Adrenal gland (tissue), 12 donors: ENCODE data around the gene BABAM2. TPM values are rescaled to one million over a fixed set of nuclear protein-coding genes. Genes with fewer than 3 reads are reported as not detected.

Experiments
- DNase-seq, 7 donors: peaks; one replicate each; pipeline ENCODE4 v3.0.0-alpha.2; 2019 to 2020
- H3K27ac ChIP-seq, 5 donors: fragments of 200-600 bp; sonication (generic) in 4 of 5; 1 replicate in 3 of 5; 2 replicates in 2 of 5; pipeline versions ENCODE4 v1.5.1 to v1.8.0; 2016 to 2020; ENCODE audit warnings: mild to moderate bottlenecking in 1 of 5
- H3K27me3 ChIP-seq: fragments of 200-600 bp; 2 replicates; pipeline ENCODE4 v1.8.0; 2021
- H3K36me3 ChIP-seq, 2 donors: fragments of 200-600 bp; replicated peaks in 1 of 2; 1 replicate in 1 of 2; 2 replicates in 1 of 2; pipeline versions ENCODE4 v1.5.1 to v1.8.0; 2018 to 2022
- H3K4me1 ChIP-seq, 2 donors: fragments of 200-600 bp; replicated peaks in 1 of 2; 1 replicate in 1 of 2; 2 replicates in 1 of 2; pipeline versions ENCODE4 v1.5.1 to v1.8.0; 2018 to 2021
- H3K4me3 ChIP-seq, 4 donors: fragments of 200-600 bp; sonication (generic) in 3 of 4; one replicate each; pipeline ENCODE4 v1.5.1; 2016 to 2018
- H3K9me3 ChIP-seq, 3 donors: fragments of 200-600 bp; sonication (generic) in 1 of 3; replicated peaks in 1 of 3; 1 replicate in 2 of 3; 2 replicates in 1 of 3; pipeline versions ENCODE4 v1.5.1 to v1.8.0; 2016 to 2021
- POLR2A ChIP-seq, 2 donors: fragments of 450-650 bp; IDR thresholded peaks; one replicate each; pipeline ENCODE4 v1.6.1; 2017; ENCODE audit warnings: antibody characterized with exemption in 2 of 2, mild to moderate bottlenecking in 2 of 2, moderate library complexity in 1 of 2
- whole genome bisulfite sequencing, 4 donors: extraction: QIAGEN DNeasy Blood & Tissue Kit in 2 of 4; methylation state at CpG; one replicate each; pipeline versions ENCODE4 v1.1.5 to v1.1.7; 2013 to 2017; 5-methylcytosine and 5-hydroxymethylcytosine counted together
- intact Hi-C, 2 donors: fragments of 100-400 bp; cut with DNase I; formaldehyde crosslinking; loops; one replicate each; pipeline versions ENCODE4 v1.14.1 to v1.15.0; 2022 to 2023
- polyA plus RNA-seq, 3 donors: library from polyadenylated mRNA; stranded (reverse); fragments of 200-250 nt in 2 of 3; fragments of 350-450 nt in 1 of 3; fragmentation: Illumina TruSeq in 1 of 3; extraction: RNeasy Lipid Tissue Mini Kit (QIAGEN cat#74804) in 1 of 3; gene quantifications; one replicate each; pipeline ENCODE4 v1.2.3, GENCODE V29; 2013 to 2014
- total RNA-seq, 9 donors: library from RNA; depleted of rRNA in 4 of 9; stranded (reverse); fragments of >200 nt in 4 of 9; fragments of 120-200 nt in 1 of 9; fragmentation: NEBNext Ultra II Directional in 1 of 9; extraction: Animal tissue kit (Norgen Biotek cat#: 25700) in 1 of 9; gene quantifications; one replicate each; pipeline versions ENCODE4 v1.1.0 to v1.2.4, GENCODE V29; 2013 to 2023
- TF ChIP-seq, protein P1 (sequence below), 6 experiments: fragments of 450-650 bp in 4 of 6; fragments of 200-600 bp in 2 of 6; sonication (generic) in 1 of 6; IDR thresholded peaks; 1 replicate in 5 of 6; 2 replicates in 1 of 6; pipeline versions ENCODE4 v1.5.1 to v1.8.0; 2016 to 2021; ENCODE audit warnings: antibody characterized with exemption in 6 of 6, mild to moderate bottlenecking in 2 of 6, moderate library complexity in 1 of 6
- donor health status: healthy with polysubstance abuse.
- donor health status: Bipolar disorder and iron deficiency.
- donor health status: DM: yes; HTN: yes; CAD: no.
- donor health status: DM: no; HTN: no; CAD: no.
- donor health status: DM: no; HTN: no; CAD: no.
- donor health status: DM: yes; HTN: yes; CAD: no.

BABAM2 gene
- total and polyA plus RNA-seq, 12 donors: 88.2 to 925 (median 357) TPM

GRCh38 chr2:28219758-28220368, 329.3 kb downstream of the BABAM2 start:
- no peak overlapping the region for H3K4me3 ChIP-seq
- no peak for DNase-seq
- WGBS, 4 donors: 87 to 92% (median 89%) methylated on average over 13 of the region's 13 CpGs
- no peak overlapping the region for H3K27ac ChIP-seq
- no peaks in the 10 kb centered on the region for H3K36me3 ChIP-seq
- intact Hi-C loops: no loop called here
- peaks cover 0 to 31% of the 10 kb centered on the region in 2 donors for H3K4me1 ChIP-seq
- H3K9me3 ChIP-seq: no peaks in the 10 kb centered on the region
- no peaks in the 10 kb centered on the region for H3K27me3 ChIP-seq
- TF ChIP-seq, protein P1, sequence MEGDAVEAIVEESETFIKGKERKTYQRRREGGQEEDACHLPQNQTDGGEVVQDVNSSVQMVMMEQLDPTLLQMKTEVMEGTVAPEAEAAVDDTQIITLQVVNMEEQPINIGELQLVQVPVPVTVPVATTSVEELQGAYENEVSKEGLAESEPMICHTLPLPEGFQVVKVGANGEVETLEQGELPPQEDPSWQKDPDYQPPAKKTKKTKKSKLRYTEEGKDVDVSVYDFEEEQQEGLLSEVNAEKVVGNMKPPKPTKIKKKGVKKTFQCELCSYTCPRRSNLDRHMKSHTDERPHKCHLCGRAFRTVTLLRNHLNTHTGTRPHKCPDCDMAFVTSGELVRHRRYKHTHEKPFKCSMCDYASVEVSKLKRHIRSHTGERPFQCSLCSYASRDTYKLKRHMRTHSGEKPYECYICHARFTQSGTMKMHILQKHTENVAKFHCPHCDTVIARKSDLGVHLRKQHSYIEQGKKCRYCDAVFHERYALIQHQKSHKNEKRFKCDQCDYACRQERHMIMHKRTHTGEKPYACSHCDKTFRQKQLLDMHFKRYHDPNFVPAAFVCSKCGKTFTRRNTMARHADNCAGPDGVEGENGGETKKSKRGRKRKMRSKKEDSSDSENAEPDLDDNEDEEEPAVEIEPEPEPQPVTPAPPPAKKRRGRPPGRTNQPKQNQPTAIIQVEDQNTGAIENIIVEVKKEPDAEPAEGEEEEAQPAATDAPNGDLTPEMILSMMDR (IDR thresholded peaks at IDR 0.05): no peak
- TF ChIP-seq POLR2A (IDR thresholded peaks at IDR 0.05): no peak

DNA sequence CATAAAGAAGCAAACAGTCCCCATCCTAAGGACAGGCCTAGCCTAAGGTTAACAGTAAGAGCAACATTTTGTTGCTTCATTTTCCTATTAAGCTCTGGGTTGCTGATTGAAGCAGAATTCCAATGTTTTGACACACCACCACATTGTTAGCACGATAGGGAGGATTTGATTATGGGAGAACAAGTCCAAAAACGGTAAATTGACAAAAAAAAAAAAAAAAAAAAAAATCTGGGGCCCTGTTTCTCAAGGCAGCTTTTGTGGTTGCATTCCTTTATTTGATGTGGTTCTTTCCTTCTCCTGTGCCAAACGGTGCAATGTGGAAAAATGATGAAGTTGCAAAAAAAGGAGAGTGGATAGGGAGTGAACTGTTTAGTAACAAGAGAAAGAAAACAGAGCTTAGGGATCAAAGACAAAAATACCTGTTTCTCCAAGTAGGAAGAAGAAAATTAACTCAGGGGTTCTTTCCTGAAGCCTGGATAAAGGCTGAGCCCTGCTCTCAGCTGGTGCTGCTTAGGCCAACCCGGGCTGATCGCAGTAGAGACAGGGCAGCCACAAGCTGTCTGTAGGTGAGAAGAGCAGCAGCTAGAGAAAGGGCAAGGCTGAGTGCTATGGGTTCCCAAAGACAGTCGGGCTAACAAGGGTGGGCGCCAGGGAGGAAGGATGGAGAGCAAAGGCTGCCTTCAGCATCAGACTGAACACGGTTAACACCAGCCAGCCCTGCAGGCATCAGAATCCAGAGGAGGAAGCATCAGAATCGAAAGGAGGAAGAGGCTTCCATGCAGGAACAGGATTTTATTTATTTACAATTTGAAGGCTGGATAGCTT, 334.3 kb downstream of the BABAM2 start:
- H3K36me3 ChIP-seq: no peaks in the 10 kb centered on the region
- peak overlapping the region in 1 of 5 donors; percentile 13 for H3K27ac ChIP-seq
- no peaks in the 10 kb centered on the region for H3K9me3 ChIP-seq
- peaks cover 0 to 12% of the 10 kb centered on the region in 2 donors for H3K4me1 ChIP-seq
- no peak overlapping the region for H3K4me3 ChIP-seq
- WGBS, 4 donors: 71 to 81% (median 78%) methylated on average over 9 of the region's 9 CpGs
- no peak for DNase-seq
- no peaks in the 10 kb centered on the region for H3K27me3 ChIP-seq
- TF ChIP-seq, protein P1 (IDR thresholded peaks at IDR 0.05): no peak
- TF ChIP-seq POLR2A (IDR thresholded peaks at IDR 0.05): no peak
- intact Hi-C loops: no loop called here

GRCh38 chr2:28225473-28226080, 335.0 kb downstream of the BABAM2 start:
- Histone ChIP-seq H3K9me3 (no peaks in the 10 kb centered on the region), H3K4me1 (peaks cover 0 to 12% of the 10 kb centered on the region in 2 donors), H3K4me3 (no peak overlapping the region), H3K36me3 (no peaks in the 10 kb centered on the region), H3K27ac (peak overlapping the region in 1 of 5 donors; percentile 13), H3K27me3 (no peaks in the 10 kb centered on the region)
- 74 to 87% (median 79%) methylated on average over 3 of the region's 3 CpGs for WGBS, 4 donors
- intact Hi-C loops: no loop called here
- DNase-seq: no peak
- TF ChIP-seq, protein P1 (IDR thresholded peaks at IDR 0.05): no peak
- TF ChIP-seq POLR2A (IDR thresholded peaks at IDR 0.05): no peak

GRCh38 chr2:28226558-28226957, 336.0 kb downstream of the BABAM2 start:
- 94 to 99% (median 97%) methylated on average over 6 of the region's 6 CpGs for WGBS, 4 donors
- H3K4me1 ChIP-seq: peaks cover 0 to 21% of the 10 kb centered on the region in 2 donors
- intact Hi-C loops: no loop called here

More at GRCh38 chr2:28226558-28226957, 336.0 kb downstream of the BABAM2 start:
- no peak overlapping the region for H3K27ac ChIP-seq
- no peaks in the 10 kb centered on the region for H3K9me3 ChIP-seq
- DNase-seq: no peak
- TF ChIP-seq, protein P1 (IDR thresholded peaks at IDR 0.05): no peak
- H3K36me3 ChIP-seq: no peaks in the 10 kb centered on the region
- no peak overlapping the region for H3K4me3 ChIP-seq
- no peaks in the 10 kb centered on the region for H3K27me3 ChIP-seq
